Neural crest cell (in vitro differentiated cells): ENCODE results near the gene RBSN. TPM values are rescaled to one million over a fixed set of nuclear protein-coding genes. Genes with fewer than 3 reads are reported as not detected.

ENCODE experiments used
- DNase-seq: peaks from one replicate; pipeline ENCODE4 v3.0.0; 2021; ENCODE audit warnings: low read depth, mixed read lengths, low spot score
- H3K27ac Mint-ChIP-seq: one replicate; pipeline ENCODE4 v1.8.0; 2021; ENCODE audit warnings: mild to moderate bottlenecking, mixed read lengths; ENCODE audit not compliant: unreplicated experiment
- H3K27me3 Mint-ChIP-seq: 2 replicates; pipeline ENCODE4 v1.8.0; 2021; ENCODE audit warnings: low read depth, mild to moderate bottlenecking, mixed read lengths
- H3K36me3 Mint-ChIP-seq: 2 replicates; pipeline ENCODE4 v1.8.0; 2021; ENCODE audit warnings: low read depth, mild to moderate bottlenecking, mixed read lengths
- H3K4me1 Mint-ChIP-seq: 2 replicates; pipeline ENCODE4 v1.8.0; 2021; ENCODE audit warnings: mixed read lengths
- H3K4me3 Mint-ChIP-seq: one replicate; pipeline ENCODE4 v1.8.0; 2021; ENCODE audit warnings: mild to moderate bottlenecking, mixed read lengths
- H3K9me3 Mint-ChIP-seq: 2 replicates; pipeline ENCODE4 v1.8.0; 2021; ENCODE audit warnings: mixed read lengths
- total RNA-seq: library from RNA; stranded (reverse); gene quantifications from 2 replicates; pipeline ENCODE4 v1.2.1, GENCODE V29; 2021
- TF ChIP-seq, protein P1 (sequence below): fragments of 200-600 bp; sonication (generic); conservative IDR thresholded peaks from 2 replicates; pipeline ENCODE4 v1.5.0; 2021; ENCODE audit warnings: antibody characterized with exemption, mild to moderate bottlenecking

RBSN gene
- total RNA-seq, 1 donor from 2014 or later, result 29.7 TPM

DNA sequence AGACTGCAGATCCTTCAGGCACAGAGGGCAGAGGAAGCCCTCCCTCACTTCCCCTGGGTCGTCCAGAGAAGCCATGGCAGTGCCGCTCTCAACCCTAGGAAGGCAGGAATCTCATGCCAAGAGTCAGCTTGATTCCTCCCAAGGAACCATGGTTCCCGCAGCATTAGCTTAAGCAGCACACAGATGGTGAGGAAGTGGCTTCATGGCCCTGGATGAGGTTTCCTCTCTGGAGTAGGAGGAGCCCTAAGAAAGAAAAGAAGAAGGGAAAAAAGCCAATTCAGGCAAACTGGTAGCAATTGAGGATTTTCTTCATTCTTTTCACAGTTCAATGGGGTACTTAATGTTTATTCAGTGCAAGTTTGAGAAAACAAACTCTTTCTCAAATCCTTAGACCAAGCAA, 2.9 kb downstream of the RBSN start:
- no peak overlapping the region for H3K27ac Mint-ChIP-seq
- DNase-seq, result no peak
- TF ChIP-seq, protein P1, sequence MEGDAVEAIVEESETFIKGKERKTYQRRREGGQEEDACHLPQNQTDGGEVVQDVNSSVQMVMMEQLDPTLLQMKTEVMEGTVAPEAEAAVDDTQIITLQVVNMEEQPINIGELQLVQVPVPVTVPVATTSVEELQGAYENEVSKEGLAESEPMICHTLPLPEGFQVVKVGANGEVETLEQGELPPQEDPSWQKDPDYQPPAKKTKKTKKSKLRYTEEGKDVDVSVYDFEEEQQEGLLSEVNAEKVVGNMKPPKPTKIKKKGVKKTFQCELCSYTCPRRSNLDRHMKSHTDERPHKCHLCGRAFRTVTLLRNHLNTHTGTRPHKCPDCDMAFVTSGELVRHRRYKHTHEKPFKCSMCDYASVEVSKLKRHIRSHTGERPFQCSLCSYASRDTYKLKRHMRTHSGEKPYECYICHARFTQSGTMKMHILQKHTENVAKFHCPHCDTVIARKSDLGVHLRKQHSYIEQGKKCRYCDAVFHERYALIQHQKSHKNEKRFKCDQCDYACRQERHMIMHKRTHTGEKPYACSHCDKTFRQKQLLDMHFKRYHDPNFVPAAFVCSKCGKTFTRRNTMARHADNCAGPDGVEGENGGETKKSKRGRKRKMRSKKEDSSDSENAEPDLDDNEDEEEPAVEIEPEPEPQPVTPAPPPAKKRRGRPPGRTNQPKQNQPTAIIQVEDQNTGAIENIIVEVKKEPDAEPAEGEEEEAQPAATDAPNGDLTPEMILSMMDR, result no peak

DNA sequence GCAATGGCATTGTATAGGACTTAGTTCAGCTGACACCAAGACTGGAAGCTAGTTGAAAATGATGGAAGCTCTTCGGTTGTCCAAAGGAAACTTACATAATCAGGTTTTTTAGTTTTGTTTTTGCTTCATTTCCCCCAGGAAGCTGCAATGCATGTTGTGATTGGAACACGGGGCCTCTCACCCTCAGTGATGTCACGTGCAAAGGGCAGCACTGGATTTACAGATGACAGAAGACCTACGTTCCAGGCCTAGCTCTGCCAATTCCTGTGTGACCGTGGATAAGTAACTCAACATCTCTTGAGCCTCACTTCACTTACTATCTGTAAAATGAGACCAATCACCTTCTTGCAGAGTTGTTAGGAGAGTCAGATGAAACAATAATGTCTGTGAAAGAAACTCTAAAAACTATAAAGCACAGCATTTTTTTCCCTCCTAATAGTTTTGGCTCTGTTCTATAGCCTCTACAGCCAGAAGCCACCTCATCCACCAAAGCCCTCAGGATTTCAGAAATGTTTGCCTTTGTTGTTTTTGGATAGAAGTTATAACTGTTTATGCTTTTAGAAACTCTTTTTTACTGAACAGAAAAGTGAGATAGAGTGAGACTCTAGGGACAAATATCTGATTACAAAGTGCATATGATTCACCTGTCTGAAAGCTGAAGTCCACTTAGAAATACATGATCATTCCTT, 4.6 kb downstream of the RBSN start:
- Mint-ChIP-seq H3K27me3 (no peaks in the 10 kb centered on the region), H3K9me3 (no peaks in the 10 kb centered on the region), H3K36me3 (peaks cover 2% of the 10 kb centered on the region), H3K4me1 (peaks cover 16% of the 10 kb centered on the region), H3K4me3 (no peak overlapping the region), H3K27ac (no peak overlapping the region)
- TF ChIP-seq, protein P1, result no peak
- no peak for DNase-seq

More for the DNA sequence above, 2.9 kb downstream of the RBSN start:
- no peaks in the 10 kb centered on the region for H3K9me3 Mint-ChIP-seq
- H3K36me3 Mint-ChIP-seq, result no peaks in the 10 kb centered on the region
- H3K4me3 Mint-ChIP-seq, result peak overlapping the region; percentile 82
- H3K4me1 Mint-ChIP-seq, result peaks cover 22% of the 10 kb centered on the region
- no peaks in the 10 kb centered on the region for H3K27me3 Mint-ChIP-seq

DNA sequence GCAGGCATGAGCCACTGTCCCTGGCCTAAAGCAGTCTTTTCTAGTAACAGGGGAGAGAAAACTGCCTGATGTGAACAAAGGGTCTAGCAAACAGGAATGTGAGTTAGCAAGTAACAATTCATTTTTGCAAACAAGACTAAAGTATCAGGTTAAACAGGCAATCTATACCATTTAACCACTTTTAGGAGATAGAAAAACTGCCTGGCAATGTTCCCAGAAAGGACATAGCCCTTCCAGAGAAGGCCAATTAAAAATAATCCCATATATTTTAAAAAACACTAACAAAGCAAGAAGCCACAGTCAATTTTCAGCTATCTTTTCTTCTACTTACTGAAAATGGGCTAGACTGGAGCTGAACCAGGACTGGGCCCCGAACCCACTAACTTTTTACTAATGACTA, 6.3 kb downstream of the RBSN start:
- Mint-ChIP-seq H3K36me3 (peaks cover 2% of the 10 kb centered on the region), H3K4me3 (no peak overlapping the region), H3K9me3 (no peaks in the 10 kb centered on the region), H3K4me1 (peaks cover 3% of the 10 kb centered on the region), H3K27me3 (no peaks in the 10 kb centered on the region), H3K27ac (no peak overlapping the region)
- no peak for DNase-seq
- TF ChIP-seq, protein P1, result no peak

DNA sequence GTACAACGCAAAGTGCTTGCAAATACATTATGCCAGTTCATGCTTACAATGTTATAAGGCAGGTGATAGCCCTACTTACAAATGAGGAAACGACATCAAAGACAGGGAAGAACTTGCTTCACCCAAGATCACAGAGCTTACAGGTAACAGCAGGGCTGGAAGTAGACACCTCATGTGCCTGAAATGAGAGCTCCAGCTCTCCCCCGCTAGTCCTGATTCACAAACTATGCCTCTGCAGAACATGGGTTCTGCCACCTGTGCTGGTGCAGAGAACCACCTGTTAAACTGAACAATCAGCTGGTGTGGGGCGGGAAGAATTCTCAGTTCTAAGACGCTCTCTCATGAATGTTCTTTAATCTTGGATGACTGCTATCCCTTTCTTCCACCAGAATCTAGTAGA, 7.4 kb downstream of the RBSN start:
- no peak for DNase-seq
- Mint-ChIP-seq H3K36me3 (peaks cover 2% of the 10 kb centered on the region), H3K27me3 (no peaks in the 10 kb centered on the region), H3K9me3 (no peaks in the 10 kb centered on the region), H3K4me3 (no peak overlapping the region), H3K27ac (no peak overlapping the region), H3K4me1 (no peaks in the 10 kb centered on the region)
- TF ChIP-seq, protein P1, result no peak

DNA sequence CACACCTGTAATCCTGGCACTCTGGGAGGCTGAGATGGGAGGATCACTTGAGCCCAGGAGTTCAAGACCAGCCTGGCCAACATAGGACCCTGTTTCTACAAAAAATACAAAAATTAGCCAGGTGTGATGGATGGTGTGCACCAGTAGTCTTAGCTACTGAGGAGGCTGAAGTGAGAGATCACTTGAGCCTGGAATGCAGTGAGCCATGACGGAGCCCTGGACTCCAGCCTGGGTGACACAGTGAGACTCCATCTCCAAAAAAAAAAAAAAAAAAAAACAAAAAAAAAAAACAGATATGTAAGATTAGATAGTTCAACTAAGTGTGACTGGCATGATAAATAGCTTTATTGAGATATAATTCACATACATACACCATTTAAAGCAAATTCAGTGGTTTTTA, 9.7 kb downstream of the RBSN start:
- Mint-ChIP-seq H3K27me3 (no peaks in the 10 kb centered on the region), H3K4me1 (no peaks in the 10 kb centered on the region), H3K9me3 (no peaks in the 10 kb centered on the region)

More for the DNA sequence above, 9.7 kb downstream of the RBSN start:
- no peak overlapping the region for H3K27ac Mint-ChIP-seq
- no peak overlapping the region for H3K4me3 Mint-ChIP-seq
- TF ChIP-seq, protein P1, result no peak
- DNase-seq, result no peak
- H3K36me3 Mint-ChIP-seq, result peaks cover 2% of the 10 kb centered on the region
